Measurements from ENCODE around the gene THAP4. TPM values are rescaled to one million over a fixed set of nuclear protein-coding genes. Genes with fewer than 3 reads are reported as not detected.

THAP4 gene
- total RNA-seq, 1 donor: 36.7 TPM

DNA sequence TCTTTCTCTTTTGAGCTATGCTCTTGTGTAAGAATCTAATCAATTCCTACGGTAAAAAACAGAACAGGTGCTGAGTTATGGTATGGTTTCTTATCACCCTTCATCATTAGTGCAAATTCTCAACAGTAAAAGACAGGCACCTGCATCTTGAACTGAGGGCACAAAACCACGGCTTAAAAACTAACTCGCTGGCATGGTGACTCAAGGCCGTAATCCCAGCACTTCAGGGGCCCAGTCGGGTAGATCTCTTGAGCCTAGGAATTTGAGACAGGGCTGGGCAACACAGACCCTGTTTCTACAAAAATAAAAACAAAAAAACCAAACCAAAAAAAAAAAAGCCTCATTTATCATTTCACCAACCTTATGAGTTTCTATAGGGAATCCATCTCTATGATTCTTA, 33.3 kb downstream of the THAP4 start:
- no peak overlapping the region for H3K4me3 ChIP-seq (ENCODE audit: low read depth, low read length)
- TF ChIP-seq, protein P1, sequence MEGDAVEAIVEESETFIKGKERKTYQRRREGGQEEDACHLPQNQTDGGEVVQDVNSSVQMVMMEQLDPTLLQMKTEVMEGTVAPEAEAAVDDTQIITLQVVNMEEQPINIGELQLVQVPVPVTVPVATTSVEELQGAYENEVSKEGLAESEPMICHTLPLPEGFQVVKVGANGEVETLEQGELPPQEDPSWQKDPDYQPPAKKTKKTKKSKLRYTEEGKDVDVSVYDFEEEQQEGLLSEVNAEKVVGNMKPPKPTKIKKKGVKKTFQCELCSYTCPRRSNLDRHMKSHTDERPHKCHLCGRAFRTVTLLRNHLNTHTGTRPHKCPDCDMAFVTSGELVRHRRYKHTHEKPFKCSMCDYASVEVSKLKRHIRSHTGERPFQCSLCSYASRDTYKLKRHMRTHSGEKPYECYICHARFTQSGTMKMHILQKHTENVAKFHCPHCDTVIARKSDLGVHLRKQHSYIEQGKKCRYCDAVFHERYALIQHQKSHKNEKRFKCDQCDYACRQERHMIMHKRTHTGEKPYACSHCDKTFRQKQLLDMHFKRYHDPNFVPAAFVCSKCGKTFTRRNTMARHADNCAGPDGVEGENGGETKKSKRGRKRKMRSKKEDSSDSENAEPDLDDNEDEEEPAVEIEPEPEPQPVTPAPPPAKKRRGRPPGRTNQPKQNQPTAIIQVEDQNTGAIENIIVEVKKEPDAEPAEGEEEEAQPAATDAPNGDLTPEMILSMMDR (IDR thresholded peaks at IDR 0.05; ENCODE audit: insufficient read depth, low read depth, low read length): no peak
- no peak for DNase-seq (ENCODE audit: low read depth)

DNA sequence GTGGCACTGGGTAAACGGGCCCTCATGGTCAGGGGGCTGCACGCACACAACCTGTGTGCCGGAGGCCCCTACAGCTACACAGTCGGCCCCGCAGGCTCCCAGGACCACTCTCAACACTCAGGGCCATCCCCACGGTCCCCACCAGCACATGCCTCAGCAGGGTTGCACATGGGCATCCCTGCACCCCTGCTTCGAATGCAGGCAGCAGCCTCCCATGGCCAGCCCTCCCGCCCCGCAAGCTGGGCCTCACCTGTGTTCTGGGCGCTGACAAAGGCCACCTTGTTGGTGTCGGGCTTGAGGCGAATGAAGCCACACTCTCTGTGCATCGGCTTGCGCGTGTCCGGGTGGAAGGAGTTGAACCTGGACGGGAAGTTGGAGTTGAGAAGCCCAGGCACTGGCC, 34.2 kb downstream of the THAP4 start:
- DNase-seq (ENCODE audit: low read depth): no peak
- no peak overlapping the region for H3K4me3 ChIP-seq (ENCODE audit: low read depth, low read length)
- TF ChIP-seq, protein P1 (IDR thresholded peaks at IDR 0.05; ENCODE audit: insufficient read depth, low read depth, low read length): no peak

DNA sequence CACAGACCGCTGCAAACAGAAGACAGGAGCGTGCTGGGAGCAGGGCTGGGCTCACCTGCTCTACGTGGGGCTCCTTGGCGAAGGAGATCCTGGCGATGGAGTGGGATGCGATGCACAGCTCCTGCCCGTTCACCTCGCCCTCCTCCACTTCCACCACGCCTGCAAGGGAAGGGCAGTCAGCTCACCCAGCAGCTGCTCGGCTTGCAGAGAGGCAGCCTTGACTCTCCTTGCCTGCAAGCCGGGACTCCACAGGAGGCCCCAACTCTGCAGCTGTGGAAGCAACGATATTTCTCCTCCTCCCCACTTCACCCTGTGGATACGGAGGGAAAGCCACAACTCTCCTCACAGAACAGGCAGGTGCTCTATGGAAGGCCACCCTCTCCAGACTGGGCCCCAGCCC, 35.1 kb downstream of the THAP4 start:
- DNase-seq (ENCODE audit: low read depth): no peak
- TF ChIP-seq, protein P1 (IDR thresholded peaks at IDR 0.05; ENCODE audit: insufficient read depth, low read depth, low read length): no peak
- no peak overlapping the region for H3K4me3 ChIP-seq (ENCODE audit: low read depth, low read length)

DNA sequence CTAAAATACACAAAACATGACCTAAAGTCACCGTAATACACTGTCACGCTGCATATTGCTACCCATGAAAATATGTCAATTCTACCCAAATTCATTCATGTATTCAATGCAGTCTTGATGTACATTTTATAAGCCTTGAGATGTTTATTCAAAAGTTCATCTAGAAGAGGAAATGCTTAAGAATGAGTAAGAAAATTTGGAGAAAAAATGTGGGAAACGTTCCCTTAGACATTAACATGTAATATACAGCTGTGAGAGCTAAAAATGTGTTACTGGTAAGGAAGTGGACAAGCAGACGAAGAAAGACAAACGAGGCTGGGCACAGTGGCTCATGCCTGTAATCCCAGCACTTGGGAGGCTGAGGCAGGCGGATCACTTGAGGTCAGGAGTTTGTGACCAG, 37.3 kb downstream of the THAP4 start:
- TF ChIP-seq, protein P1 (IDR thresholded peaks at IDR 0.05; ENCODE audit: insufficient read depth, low read depth, low read length): no peak
- no peak for DNase-seq (ENCODE audit: low read depth)
- no peak overlapping the region for H3K4me3 ChIP-seq (ENCODE audit: low read depth, low read length)

DNA sequence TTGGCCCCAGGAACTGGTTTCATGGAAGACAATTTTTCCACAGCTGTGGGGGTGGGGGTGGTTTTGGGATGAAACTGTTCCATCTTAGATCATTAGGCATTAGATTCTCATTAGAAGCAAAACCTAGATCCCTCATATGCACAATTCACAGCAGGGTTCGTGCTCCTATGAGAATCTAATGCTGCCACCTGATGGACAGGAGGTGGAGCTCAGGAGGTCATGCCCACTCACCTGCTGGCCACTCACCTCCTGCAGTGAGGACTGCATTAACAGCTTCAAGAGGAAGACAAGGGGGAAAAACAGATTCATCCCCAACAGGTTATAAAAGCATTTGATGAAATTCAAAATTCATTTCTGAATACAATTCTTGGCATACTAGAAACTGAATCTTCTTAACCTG, 38.5 kb downstream of the THAP4 start:
- TF ChIP-seq, protein P1 (IDR thresholded peaks at IDR 0.05; ENCODE audit: insufficient read depth, low read depth, low read length): peak; percentile 27
- H3K4me3 ChIP-seq (ENCODE audit: low read depth, low read length): no peak overlapping the region
- no peak for DNase-seq (ENCODE audit: low read depth)

DNA sequence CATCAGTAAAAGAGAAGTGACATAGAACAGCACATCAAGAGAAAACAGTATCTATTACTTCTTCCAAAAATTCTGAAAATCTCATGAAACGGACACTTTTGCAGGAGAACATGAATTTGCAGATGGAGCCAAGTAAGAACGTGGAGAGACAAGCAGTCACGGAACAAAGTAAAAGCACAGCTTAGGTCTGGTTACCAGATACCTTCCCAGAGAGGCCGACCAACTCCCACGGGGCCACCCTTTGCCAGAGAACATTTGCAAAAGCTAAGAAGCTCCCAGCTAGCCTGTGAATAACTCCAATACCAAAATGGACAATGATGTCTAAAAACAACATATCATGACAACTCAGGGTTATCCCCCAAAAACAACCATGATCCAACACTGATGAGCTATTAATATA, 38.9 kb downstream of the THAP4 start:
- no peak for DNase-seq (ENCODE audit: low read depth)
- H3K4me3 ChIP-seq (ENCODE audit: low read depth, low read length): no peak overlapping the region
- TF ChIP-seq, protein P1 (IDR thresholded peaks at IDR 0.05; ENCODE audit: insufficient read depth, low read depth, low read length): no peak

DNA sequence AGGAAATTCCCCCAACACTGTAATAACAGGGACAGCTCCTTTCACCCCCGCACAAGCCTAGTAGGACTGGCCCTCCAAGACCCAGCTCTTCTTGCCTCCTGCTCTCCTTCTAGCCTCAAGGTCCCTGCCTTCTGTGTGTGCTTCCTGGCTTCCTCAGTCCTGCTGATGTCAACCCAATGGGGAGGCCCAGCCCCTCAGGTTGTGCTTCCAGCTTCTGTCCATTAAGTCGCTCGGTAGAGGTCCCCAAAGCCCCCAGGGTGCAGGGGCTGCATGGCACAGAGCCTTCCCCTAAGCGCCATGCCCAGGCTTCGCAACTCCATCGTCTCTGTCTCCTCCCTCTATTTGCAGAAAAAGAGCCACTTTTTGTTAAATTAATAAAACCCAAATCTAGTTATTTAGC, 39.4 kb downstream of the THAP4 start:
- no peak for DNase-seq (ENCODE audit: low read depth)
- H3K4me3 ChIP-seq (ENCODE audit: low read depth, low read length): no peak overlapping the region
- TF ChIP-seq, protein P1 (IDR thresholded peaks at IDR 0.05; ENCODE audit: insufficient read depth, low read depth, low read length): no peak
